Measurements from ENCODE around the gene GPR176.

Gene GPR176

GRCh38 chr15:39890621-39891020 lies 29.4 kb downstream of the GPR176 start:
- DNase-seq (ENCODE audit: low spot score): no peak

- DNase-seq (ENCODE audit: low spot score): no peak
Observed at GRCh38 chr15:39889601-39890000, 30.5 kb downstream of the GPR176 start.

- DNase-seq (ENCODE audit: low spot score): no peak
Observed at GRCh38 chr15:39888809-39889208, 31.3 kb downstream of the GPR176 start.

- no peak for DNase-seq (ENCODE audit: low spot score)
Observed at GRCh38 chr15:39888243-39888642, 31.8 kb downstream of the GPR176 start.

- no peak for DNase-seq (ENCODE audit: low spot score)
Observed at GRCh38 chr15:39887832-39888231, 32.2 kb downstream of the GPR176 start.

- no peak for DNase-seq (ENCODE audit: low spot score)
Observed at GRCh38 chr15:39887211-39887610, 32.9 kb downstream of the GPR176 start.

GRCh38 chr15:39886418-39886817 lies 33.6 kb downstream of the GPR176 start:
- no peak for DNase-seq (ENCODE audit: low spot score)

GRCh38 chr15:39885099-39885777 lies 34.8 kb downstream of the GPR176 start:
- DNase-seq (ENCODE audit: low spot score): no peak

GRCh38 chr15:39884351-39884750 lies 35.7 kb downstream of the GPR176 start:
- no peak for DNase-seq (ENCODE audit: low spot score)

- no peak for DNase-seq (ENCODE audit: low spot score)
Observed at GRCh38 chr15:39882602-39883001, 37.5 kb downstream of the GPR176 start.

GRCh38 chr15:39881790-39882189 lies 38.3 kb downstream of the GPR176 start:
- DNase-seq (ENCODE audit: low spot score): no peak

- no peak for DNase-seq (ENCODE audit: low spot score)
Observed at GRCh38 chr15:39880718-39881387, 39.2 kb downstream of the GPR176 start.

- no peak for DNase-seq (ENCODE audit: low spot score)
Observed at GRCh38 chr15:39878406-39878785, 41.7 kb downstream of the GPR176 start.

- no peak for DNase-seq (ENCODE audit: low spot score)
Observed at GRCh38 chr15:39874890-39875549, 45.0 kb downstream of the GPR176 start.

- no peak for DNase-seq (ENCODE audit: low spot score)
Observed at GRCh38 chr15:39873978-39874377, 46.1 kb downstream of the GPR176 start.

GRCh38 chr15:39870537-39870936 lies 49.5 kb downstream of the GPR176 start:
- DNase-seq (ENCODE audit: low spot score): no peak

- DNase-seq (ENCODE audit: low spot score): no peak
Observed at GRCh38 chr15:39869858-39870515, 50.1 kb downstream of the GPR176 start.

GRCh38 chr15:39869254-39869653 lies 50.8 kb downstream of the GPR176 start:
- no peak for DNase-seq (ENCODE audit: low spot score)

- no peak for DNase-seq (ENCODE audit: low spot score)
Observed at GRCh38 chr15:39868396-39868795, 51.7 kb downstream of the GPR176 start.

- DNase-seq (ENCODE audit: low spot score): no peak
Observed at GRCh38 chr15:39864116-39864515, 56.0 kb downstream of the GPR176 start.

- DNase-seq (ENCODE audit: low spot score): no peak
Observed at GRCh38 chr15:39860871-39861270, 59.2 kb downstream of the GPR176 start.

GRCh38 chr15:39860200-39860599 lies 59.9 kb downstream of the GPR176 start:
- no peak for DNase-seq (ENCODE audit: low spot score)

- no peak for DNase-seq (ENCODE audit: low spot score)
Observed at GRCh38 chr15:39859636-39860035, 60.4 kb downstream of the GPR176 start.

Data from putamen (tissue), 1 donor.